Measurements from ENCODE around the gene KHDC1L.
"Not testable (repeated sequence)": the region's sequence is repeated elsewhere in the genome, so short reads cannot be mapped to it uniquely, and the experiment has no call there.

Gene KHDC1L

DNA sequence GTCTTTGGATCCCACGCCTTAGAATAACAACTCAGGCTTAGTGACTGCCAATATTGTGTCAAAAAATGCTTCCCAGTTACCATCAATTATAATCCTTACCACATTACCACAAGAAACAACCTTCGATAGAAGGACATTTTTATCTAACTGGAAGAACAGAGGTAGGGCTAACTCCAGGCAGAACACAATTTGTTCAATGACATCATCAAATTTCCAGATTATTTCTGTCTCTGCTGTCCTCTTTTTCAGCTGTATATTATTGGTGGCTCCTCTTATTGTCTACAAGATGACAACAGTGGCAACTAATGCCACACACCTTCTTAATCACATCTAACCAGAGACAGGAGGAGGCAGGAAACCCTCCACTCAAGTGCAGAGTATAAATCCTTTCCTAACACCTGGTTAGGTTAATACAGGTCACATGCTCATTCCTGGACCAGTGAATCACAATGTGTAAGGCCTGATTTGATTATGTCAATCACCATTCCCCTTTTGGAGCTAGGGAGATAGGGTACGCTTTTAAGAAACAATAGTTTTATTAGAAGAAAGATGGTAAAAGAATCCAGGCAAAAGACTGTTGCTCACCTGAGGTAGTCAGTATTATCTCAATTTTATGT is 18.0 kb downstream of the KHDC1L start:
- DNase-seq = no peak

DNA sequence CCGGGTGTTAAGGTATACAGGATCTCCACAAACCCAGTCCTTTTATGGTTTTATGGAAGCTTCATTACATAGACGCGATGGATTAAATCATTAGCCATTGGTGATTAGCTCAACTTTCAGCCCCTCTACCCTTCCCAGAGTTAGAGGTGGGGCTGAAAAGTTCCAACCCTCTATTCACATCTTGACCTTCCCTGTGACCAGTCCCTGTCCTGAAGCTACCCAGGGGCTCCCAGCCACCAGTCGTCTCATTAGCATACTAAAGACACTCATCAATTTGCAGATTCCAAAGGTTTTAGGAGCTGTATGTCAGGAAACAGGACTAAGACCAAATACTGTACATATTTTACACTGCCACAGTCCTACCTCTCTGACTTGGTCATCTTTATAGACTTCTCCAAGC is 21.0 kb downstream of the KHDC1L start:
- DNase-seq = no peak

DNA sequence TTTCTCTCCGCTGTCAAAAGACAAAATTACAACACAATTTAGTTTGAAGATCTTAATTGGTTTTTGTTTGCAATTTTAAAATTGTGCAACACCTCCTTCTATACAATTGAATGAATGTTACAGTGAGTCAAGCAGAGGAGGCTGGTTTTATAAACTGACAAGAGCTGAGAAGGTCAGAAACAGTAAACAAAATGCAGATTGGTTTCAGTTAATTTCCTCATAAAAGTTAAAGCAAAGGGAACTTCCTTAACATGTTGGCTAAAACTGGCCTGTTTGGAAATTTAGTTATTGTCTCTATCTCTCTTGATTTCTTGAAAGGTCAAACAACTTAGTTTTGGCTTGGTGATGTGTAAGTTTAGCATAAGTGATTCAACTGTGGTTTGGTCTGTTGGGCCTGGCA is 22.2 kb downstream of the KHDC1L start:
- no peak for DNase-seq

DNA sequence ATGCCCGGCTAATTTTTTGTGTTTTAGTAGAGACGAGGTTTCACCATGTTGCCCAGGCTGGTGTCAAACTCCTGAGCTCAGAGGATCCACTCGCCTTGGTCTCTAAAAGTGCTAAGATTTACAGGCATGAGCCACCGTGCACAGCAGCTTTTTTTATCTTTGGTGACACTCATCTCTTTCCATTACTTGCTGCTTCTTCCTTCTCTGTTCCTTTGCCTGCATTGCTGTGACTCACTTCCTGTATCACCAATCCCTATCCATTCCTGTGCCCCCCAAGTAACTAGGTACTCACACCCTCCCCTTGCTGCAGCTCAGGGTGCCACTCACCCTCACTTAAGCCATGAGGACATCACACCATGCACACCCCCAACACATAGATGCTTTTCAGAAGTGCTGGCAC is 24.6 kb downstream of the KHDC1L start:
- no peak for DNase-seq

DNA sequence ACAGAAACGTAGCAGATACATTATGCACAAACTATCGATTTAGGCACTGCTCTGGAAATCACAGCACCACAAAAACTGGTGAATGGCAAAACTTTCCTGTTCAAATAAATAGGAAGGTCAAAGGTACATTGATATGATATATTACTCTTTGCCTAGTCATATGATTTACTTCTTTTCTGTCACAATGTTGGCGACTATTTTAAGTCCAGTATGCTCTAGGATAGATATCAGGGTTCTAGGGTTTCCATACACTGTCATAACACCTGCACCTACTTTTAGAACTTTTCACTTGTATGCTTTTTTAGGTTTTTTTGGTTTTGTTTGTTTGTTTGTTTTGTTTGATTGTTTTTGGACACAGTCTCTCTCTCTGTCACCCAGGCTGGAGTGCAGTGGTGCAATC is 25.0 kb downstream of the KHDC1L start:
- DNase-seq = no peak

DNA sequence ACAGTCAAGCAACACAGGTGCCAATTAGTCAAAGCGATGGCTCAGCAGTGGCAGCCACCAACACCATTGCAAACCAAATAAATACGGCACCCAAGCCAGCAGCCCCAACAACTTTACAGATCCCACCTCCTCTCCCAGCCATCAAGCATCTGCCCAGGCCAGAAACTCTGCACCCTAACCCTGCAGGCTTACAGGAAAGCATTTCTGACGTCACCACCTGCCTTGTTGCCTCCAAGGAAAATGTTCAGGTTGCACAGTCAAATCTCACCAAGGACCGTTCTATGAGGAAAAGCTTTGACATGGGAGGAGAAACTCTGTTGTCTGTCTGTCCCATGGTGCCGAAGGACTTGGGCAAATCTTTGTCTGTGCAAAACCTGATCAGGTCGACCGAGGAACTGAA is 30.6 kb downstream of the KHDC1L start:
- DNase-seq = no peak

DNA sequence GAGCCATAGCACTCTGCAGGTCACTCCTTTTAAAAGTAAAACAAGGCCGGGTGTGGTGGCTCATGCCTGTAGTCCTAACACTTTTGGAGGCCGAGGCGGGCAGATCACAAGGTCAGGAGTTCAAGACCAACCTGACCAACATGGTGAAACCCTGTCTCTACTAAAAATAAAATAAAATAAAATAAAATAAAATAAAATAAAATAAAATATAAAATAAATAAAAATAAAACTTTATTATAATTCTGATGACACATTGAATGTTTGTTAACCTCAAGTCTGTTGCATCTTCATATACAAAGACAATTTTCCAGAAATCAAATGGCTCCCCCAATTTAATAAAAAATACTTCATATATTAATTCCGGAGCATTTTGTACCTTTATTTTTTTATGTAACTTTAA is 32.0 kb downstream of the KHDC1L start:
- not testable (repeated sequence) for DNase-seq

DNA sequence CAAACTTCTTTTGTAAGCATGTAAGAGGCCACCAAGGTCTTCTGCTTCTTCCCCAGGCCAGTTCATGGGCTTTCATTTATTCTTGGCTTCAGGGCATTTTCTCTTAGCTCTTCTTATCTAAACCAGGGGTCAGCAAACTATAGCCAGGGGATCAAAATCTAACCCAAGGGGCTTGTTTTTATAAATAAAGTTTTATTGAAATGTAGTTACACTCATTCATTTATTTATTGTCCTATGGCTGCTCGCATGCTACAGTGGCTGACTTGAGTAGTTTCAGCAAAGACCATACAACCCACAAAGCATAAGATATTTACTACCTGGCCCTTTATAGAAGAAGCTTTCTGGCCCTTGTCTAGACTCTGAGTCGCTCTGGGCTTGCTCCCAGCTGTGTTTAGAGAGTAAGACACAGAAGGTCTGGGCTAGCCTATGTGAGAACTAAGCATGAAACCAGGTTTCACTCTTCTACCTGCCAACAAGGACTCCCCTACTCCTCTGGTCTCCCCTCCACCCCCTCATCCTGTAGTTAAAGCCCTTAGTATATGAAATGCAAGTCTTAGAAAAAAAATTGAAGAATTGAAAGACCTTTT is 43.2 kb downstream of the KHDC1L start:
- DNase-seq = no peak

DNA sequence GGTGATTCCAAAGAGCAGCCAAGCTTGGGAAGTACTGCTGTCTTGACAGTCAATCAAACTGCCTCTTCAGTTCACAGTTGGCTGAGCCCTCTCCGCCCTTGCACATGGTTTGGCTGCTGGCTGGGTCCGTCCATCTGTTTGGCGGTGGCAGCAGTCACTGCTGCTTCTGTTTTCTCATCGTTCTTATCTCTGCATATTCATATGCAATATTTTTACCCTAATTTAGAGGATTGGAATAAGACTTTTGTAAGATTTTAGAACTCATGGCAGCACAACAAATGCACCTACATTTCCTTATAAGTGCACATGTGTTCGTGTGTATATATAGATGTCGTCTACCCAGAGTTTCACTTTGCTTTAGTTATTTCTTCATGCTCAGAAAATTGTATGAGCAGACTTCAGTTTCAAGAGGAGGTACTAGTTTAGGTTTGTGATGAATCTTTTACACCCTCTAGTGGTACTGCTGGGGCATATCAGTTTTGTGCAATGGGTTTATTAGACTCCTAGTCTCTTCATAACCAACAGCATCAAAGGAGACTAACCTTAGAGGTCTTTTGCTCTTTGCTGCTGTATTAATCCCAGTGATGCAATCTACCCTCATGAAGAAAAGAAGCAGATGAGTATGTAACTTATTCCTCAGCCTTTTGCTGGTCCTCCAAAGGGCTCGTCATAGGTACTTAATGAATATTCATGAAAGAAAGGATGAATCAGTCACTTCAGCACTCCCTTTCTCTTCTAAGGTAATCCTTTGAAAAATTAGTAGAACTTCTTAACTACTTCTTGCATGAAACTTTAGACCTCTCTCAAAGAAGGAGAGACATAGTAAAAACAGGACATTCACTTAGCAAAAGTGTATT is 44.3 kb downstream of the KHDC1L start:
- DNase-seq = peak in 15 of 56 donors; percentile 2 to 39 (median 5)

DNA sequence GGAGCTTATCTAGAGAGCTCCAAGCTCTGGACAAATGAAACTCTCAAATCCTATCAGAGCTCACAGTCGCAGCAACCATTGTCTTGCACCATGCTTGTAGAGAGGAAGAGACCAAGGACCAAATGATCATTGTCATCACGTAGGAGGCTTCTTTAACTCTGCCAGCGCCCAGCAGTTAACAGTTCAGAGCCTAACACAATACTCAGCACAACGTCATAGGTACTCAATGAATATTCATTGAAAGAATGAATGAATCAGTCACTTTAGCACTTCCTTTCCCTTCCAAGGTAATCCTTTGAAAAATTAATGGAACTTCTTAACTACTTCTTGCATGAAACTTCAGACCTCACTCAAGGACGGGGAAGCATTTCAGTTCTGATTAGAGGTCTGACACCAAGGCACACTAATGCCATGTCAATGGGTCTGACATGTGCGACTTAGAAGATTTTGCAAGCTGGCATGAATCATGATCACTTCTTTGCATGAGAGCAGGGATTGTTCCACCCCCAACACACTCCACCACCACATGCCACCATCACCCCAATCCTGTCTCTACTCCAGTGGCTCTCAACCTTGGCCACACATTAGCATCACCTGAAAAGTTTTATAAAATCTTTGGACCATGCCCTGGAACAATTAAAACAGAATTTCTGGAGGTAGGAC is 45.1 kb downstream of the KHDC1L start:
- no peak for DNase-seq

DNA sequence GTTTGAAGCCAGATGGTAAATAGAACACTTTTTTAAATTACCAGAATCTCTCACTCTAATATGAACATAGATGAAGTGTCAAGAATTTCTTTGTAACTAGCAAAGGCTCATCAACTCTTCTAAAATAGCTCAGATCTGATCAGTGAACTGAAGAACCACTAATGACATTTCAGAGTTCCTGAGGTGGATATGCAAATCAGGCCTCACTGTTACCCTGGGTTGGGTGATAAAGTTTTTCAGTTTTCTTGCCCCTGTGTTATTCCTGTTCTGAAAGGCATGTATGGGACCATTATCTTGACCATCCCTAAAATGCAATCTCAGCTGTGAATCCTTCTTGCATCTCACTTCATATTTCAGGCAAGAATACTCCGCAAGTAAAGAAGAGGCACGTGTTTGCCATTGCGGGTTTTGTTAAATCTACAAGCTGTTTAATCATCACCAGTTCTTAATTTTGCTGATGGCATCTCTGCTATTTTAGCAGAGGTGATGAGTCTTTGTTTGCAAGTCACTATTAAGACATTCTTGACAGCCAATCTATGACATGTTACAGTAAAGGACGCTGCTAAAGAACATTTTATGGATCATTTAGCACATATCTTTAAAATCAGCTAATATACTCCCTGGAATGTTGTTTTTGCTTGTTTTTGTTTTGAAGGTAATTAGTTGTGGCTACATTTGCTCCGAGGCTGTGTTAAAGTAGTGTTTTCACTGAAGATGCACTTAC is 47.9 kb downstream of the KHDC1L start:
- no peak for DNase-seq

DNA sequence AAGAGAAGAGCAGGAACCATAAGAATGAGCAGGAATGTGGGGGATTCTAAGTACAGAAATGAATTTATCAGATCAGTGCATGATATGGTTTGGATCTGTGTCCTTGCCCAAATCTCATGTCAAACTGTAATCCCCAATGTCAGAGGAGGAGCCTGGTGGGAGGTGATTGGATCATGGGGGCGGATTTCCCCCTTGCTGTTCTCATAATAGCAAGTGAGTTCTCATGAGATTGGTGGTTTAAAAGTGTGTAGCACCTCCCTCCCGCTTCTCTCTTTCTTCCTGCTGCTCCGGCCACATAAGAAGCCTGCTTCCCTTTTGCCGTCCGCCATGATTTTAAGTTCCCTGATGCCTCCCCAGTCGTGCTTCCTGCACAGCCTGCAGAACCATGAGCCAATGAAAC is 49.2 kb downstream of the KHDC1L start:
- DNase-seq = no peak

DNA sequence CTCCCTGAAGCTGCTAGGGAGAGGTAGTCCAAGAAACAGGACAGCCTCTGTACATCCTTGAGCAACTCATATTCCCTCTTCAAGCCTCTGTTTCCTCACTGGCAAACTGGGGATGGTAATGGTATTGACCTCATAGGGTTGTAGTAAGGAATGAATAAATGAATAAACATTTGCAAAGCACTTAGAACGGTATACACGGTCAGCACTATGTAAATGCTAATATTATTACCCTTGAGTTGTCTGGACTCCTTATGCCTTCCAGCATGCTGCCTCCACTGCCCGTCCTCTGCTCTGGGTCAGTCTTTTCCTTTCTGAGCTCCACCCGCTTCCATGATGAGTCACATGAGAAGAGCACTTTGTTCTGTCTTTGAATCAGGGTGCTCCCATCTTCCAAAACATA is 50.6 kb downstream of the KHDC1L start:
- DNase-seq = no peak

Measured in amygdala (tissue), 56 donors.